22Rv1 (cell line): Measurements from ENCODE around the gene TDG.

Experiments
- CTCF ChIP-seq: fragments of 450-650 bp; IDR thresholded peaks from 2 replicates; pipeline ENCODE4 v1.5.1; 2017; ENCODE audit warnings: mild to moderate bottlenecking
- ZFX ChIP-seq: fragments of 450-650 bp; IDR thresholded peaks from 2 replicates; pipeline ENCODE4 v1.6.1; 2017; ENCODE audit warnings: antibody characterized with exemption, borderline replicate concordance

- no peak for TF ChIP-seq CTCF
- no peak for TF ChIP-seq ZFX
Observed at GRCh38 chr12:103928682-103929045, 37.0 kb upstream of the TDG start.
